Muscle of arm (tissue), 12 donors: ENCODE results near the gene FKBP9. TPM values are rescaled to one million over a fixed set of nuclear protein-coding genes. Genes with fewer than 3 reads are reported as not detected.

Experiments used
- DNase-seq: peaks from one replicate; pipeline ENCODE4 v3.0.0-alpha.2; 2013
- polyA plus RNA-seq, 12 donors: library from polyadenylated mRNA; unstranded; fragments of 120-200 nt; gene quantifications; one replicate each; pipeline ENCODE4 v1.2.1, GENCODE V29; 2013; ENCODE audit not compliant: insufficient read length in 12 of 12

FKBP9 gene
- polyA plus RNA-seq, 12 donors, result 136 to 294 (median 165) TPM

DNA sequence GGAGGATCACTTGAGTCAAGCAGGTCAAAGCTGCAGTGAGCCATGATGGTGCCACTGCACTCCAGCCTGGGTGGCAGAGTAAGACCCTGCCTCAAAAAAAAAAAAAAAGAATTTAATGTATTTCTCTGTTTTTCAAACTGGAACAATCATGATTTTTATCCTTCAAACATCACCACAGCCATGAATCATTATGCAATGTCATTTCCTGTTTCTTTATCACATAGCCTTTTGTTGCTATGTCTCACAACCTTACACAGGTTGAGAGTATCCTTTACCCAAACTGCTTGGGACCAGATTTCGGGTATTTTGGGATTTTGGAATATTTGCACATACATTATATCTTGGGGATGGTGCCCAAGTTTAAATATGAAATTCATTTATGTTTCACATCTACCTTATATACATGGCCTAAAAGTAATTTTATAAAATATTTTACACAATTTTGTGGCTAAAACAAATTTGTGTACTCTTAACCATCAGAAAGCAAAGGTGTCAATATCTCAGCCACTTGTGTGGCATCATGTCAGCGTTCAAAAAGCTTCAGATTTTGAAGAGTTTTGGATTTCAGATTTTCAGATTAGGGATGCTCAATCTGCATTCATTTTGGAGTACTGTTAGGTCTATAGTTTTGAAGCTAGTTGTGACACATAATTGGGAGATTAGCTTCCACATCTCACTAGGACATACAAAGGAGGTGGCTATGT, 97.2 kb downstream of the FKBP9 start:
- no peak for DNase-seq

DNA sequence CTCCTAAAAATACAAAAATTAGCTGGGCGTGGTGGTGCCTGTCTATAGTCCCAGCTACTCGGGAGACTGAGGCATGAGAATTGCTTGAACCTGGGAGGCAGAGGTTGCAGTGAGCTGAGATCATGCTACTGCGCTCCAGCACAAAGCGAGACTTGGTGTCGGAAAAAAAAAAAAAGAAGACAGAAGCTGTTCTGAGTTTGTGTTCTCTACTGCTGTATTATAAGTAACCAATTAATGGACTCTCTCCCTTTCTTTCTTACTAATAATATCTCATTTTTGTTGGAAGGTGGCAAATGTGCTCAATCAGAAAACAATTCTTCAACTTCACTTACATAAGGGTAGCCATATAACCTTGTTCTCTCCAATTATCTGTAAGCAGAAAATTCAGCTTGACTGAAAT, 97.9 kb downstream of the FKBP9 start:
- DNase-seq, result no peak

Other genes starting within 250 kb of the FKBP9 start
- 10 to 100 TPM in 11 of 12 donors, not detected in 1; 34.1 to 48.0 (median 41.6) TPM for gene KBTBD2, start 65.7 kb upstream of the FKBP9 start, polyA plus RNA-seq
- gene NT5C3A, start 105.3 kb downstream of the FKBP9 start, polyA plus RNA-seq, result 10 to 100 TPM in 11 of 12 donors, not detected in 1; 17.4 to 42.8 (median 29.2) TPM
- gene RP9, start 152.0 kb downstream of the FKBP9 start, polyA plus RNA-seq, result 10 to 100 TPM in 11 of 12 donors, not detected in 1; 21.5 to 32.8 (median 26.7) TPM
- 10 to 100 TPM in 10 of 12 donors, 1 to 10 TPM in 1, not detected in 1; 8.1 to 24.4 (median 19.3) TPM for gene BBS9, start 172.1 kb downstream of the FKBP9 start, polyA plus RNA-seq